ENCODE data around the gene DLX2.
"Not testable (repeated sequence)": the region's sequence is repeated elsewhere in the genome, so short reads cannot be mapped to it uniquely, and the experiment has no call there.

DLX2 gene

DNA sequence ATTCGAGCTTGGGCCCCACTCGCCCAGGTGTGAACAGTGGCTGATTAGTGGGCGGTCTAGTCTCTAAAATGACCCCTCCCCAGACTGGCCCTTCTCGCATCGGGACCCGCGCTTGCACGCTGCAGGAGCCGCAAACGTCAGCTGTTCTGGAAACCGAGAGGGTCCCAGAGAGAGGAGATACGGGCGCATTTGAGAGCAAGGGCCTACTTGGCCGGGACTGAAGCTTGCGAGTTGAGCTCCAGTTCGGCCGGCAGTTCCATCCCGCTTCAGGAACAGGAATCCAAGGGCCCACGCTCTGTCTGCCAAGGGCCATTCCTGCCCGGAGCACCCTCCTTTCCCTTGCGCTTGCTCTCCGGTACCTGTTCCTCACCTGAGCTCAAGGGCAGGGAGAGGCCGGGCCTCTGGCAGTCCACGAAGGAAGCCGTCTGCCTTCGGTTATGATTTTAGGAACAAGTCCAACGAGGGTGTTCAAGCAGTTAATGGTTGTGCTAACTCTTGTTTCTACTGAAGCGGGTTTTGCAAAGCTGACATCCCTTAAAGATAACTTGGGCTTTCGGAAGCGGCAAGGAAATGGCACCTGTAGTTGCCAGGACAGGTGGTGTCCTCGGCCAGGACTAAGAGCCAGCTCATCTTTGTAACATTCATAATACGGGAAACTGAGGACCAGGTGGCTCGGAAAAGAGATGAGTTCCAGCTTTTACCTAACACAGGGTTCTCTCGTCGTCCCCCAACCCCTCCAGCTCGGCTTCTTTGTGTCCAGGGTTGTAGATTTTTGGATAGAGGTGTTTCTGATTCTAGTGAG lies 21.3 kb downstream of the DLX2 start:
- no peak for DNase-seq

DNA sequence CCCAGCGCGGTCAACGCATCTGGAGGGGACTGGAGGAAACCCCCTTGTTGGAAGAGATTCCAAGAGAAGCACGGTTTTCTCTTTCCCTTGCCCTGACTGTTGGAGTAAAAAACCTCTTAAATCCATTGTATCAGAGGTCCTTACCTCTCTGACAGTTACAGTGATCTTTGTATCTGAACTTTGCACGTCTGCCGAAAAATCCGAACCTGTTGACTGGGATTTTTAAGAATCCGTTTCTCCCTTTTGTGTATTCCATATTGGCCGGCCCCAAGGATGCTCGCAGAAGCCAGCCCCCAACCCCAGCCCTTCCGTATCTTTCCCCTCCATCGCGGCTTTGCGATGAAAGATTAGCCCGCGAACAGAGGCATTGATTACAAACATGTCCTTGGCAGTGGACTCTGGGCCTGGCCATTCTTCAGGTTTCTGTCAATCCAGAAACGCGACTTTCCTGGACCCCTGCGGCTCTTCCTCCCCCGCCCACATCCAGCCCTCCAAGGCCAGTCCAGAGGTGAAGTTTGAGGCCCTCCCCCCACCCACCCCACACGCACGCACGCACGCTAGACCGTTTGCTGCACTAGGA lies 22.0 kb downstream of the DLX2 start:
- no peak for DNase-seq

DNA sequence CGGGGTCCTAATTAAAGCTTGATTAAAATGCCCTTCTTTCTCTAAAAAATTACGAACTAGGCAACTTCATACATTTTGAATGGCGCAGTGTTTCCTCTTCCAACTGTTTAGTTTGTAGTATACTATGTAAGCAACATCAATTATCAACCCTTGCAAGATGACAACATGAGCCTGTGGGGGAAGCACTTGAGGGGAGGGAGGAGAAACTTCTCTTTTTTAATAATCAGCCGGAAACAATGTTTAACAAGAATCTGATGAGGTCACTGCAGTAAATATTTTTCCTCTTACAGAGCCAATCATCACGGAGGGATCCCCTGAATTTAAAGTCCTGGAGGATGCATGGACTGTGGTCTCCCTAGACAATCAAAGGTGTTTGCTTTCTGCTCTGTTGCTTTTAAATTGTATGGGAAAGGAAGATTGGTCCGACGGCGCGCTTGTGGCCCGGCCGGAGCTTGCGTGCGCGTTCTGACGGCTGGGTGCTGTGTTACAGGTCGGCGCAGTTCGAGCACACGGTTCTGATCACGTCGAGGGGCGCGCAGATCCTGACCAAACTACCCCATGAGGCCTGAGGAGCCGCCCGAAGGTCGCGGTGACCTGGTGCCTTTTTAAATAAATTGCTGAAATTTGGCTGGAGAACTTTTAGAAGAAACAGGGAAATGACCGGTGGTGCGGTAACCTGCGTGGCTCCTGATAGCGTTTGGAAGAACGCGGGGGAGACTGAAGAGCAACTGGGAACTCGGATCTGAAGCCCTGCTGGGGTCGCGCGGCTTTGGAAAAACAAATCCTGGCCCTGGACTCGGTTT lies 22.7 kb downstream of the DLX2 start:
- DNase-seq: no peak

DNA sequence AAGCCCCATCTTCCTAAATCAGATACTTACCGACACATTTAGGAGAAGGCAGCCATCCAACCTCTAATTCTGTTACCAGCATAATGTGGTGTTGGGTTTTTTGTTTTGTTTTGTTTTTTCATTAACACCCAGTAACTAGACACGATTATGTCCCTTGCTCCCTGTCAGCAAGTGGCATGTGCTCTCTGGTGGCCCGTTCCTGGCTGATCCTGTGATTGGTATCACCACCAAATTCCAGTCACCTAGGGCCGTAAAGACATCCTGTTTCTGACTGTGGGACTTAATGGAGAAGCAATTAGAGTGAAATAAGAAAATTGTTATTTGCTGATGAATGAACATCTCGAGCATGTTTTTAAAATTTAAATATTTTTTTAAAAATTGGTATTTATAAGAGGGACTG lies 23.3 kb downstream of the DLX2 start:
- DNase-seq: no peak

DNA sequence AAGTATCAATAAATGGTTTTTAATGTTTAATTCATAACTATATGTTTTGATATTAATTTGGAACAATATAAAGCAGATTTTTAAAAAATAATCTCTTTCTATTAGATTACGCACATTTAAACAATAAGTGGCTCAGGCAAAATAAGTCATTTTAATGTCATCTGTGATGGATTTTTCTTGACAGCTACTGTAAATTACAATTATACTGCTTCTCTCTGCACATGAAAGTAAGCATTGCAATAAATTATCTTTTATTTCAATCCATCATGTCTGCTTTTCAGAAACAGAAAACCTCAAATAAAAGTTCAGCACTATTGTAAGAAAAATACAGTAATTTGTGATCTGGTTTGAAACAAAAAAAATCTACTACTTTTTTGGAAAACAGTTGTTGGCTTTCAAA lies 28.4 kb downstream of the DLX2 start:
- no peak for DNase-seq

DNA sequence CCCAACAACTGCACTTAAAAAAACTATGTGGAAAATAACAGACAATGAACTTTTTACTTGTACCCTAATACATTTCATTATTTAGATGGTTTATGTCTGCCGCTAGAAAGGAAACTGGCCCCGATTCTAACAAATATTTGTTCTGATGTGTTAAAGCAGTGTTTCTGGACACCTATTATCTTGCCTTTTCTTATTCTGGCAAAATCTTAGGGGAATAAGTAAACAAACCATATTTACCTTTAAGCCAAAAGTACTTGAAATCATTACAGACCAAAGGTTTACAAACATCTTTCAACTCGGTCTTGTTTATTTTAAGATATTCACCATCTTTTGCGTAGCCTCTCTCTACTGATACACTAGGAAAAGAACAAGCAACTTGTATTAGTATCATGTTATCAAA lies 29.2 kb downstream of the DLX2 start:
- no peak for DNase-seq

DNA sequence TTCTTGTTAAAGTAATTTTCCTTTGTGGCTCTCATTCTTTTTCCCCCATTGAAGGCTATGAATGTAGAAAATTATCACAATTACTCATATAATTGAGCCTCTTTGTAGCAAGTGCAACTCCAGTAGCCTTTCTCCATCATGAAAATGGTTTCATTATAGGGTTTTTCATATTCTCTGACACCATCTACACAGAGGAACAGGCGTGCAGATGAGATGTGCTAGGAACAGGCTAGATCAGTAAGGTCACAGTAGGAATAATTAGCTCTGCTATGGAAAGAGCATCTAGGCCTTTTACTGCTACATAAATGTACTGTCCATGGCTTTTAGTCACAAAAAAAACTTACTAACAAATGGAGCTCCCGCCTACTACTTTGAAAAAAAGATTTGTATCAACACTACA lies 30.0 kb downstream of the DLX2 start:
- no peak for DNase-seq

DNA sequence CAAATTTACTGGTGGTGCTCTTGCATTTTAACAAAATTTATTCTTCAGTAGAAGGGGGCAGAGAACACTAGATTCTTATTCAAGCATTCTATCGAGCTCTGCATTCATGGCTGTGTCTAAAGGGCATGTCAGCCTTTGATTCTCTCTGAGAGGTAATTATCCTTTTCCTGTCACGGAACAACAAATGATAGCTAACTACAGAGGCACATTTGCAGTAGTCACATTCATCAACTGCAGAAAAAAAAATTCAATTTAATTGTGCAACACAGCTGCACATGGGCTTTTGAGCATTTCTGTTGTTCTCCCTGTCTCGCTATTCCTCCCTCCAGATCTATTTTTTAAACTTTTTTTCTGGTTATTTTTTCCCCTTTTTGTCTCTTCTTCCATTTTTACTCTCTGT lies 30.4 kb downstream of the DLX2 start:
- DNase-seq: no peak

DNA sequence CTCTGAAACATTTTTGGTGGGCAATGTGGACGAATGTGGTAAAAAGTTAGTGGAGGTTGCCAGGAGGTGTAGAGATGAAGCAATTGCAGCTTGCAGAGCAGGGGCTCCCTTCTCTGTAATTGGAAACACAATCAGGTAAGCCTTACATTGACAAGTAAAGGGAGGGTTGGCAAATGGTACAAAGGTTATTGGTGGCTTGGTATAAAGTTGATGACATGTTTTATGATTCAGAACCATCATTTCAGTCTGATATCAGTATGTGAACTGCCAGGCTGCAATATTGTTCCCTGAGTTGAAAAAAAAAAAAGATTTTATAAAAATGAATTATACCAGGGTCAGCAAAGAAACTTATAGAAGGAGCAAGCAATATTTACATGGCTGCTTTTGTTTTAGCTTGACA lies 31.8 kb downstream of the DLX2 start:
- DNase-seq: no peak

DNA sequence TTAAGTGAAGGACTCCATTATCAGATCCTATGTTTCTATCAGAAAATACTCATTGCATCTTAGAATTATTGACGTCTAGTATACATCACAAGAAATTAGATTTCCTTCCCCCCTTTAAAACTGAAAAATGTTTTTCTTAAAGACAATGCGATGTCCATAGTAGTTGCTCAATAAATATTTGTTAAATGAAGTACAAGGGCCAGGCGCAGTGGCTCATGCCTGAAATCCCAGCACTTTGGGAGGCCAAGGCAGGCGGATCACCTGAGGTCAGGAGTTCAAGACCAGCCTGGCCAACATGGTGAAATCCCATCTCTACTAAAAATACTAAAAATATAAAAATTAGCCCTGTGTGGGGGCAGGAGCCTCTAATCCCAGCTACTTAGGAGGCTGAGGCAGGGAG lies 34.8 kb downstream of the DLX2 start:
- not testable (repeated sequence) for DNase-seq

DNA sequence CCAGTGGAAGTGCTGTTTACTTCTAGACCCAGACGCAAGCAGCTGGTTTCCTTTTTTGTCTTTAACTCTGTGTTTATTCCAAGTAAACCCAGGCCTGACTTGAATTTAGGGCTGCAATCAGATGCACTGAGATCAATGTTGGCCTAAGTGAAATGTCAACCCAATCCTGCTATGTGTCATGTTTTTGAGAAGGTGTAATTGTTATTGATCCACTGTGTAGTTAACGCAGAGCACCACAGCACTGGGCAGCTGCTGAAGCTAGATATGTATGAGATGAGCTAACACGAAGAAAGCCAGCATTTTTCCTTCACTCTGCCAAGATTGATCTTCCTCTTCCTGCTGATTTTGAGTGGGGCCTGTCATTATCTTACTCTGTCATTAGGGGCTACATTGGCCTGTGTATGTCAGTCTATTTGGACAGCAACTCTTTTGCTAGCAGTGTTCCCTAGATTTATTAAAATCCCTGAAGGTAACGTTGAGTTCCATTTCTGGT lies 36.3 kb downstream of the DLX2 start:
- no peak for DNase-seq

DNA sequence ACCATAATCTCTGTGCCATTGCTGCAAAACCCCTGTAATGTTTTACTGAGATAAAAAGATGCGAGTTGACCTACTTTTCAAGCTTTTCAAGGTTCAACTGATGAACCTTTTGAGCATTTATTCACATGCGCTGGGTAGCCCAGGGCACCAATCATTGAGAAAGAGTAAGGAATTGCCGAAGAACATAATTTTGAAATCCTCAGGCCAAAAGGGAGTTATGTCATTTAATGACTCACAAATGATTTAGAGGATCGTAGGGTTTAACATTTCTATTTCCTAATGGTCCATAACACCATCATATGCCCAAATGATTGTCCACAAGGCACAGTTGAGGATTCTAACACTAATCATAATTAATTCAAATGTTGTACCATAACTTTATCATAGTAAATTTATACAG lies 37.6 kb downstream of the DLX2 start:
- DNase-seq: no peak

DNA sequence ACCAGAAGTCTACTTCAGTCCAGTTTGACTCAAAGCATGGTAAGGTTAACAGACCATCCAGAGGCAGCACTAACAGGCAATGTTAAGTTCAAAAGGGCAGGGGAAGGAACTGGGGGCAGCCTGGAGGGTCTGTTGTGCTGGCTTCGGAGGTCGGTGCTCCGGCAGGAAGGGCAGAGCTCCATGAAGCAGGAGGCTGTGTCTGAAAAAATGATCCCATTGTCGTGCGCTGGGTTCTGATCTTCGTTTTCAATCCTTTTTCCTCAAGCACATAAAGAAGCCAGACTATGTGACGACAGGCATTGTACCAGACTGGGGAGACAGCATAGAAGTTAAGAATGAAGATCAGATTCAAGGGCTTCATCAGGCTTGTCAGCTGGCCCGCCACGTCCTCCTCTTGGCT lies 39.3 kb downstream of the DLX2 start:
- DNase-seq: no peak

DNA sequence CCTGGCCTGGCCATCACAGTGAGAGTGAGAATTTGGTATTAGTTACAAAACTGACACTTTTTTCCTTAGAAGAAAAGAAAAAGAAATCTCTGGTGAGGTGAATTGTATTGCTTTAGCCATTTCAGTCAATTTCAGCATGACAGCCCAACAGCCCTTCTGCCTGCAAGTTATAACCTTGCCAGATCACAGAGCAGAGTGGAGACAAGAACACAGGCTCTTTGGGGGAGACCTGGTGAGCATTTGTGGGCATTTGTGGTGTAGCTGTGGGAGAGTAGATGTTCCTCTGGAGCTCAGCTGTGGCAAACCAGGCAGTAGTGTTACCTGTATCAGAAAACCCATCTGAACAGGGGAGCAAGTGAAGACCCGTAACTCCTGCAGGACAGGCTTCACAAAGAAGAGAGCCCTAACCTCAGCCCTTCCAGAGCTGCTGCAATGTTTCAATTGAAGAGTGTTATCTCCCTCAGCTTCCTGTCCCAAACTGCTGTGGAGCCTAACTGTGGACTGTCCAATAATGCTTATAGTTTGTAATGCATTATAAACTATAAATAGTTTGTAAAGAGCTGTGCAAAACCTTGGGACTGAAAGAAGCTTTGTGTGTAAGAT lies 40.2 kb downstream of the DLX2 start:
- no peak for DNase-seq

DNA sequence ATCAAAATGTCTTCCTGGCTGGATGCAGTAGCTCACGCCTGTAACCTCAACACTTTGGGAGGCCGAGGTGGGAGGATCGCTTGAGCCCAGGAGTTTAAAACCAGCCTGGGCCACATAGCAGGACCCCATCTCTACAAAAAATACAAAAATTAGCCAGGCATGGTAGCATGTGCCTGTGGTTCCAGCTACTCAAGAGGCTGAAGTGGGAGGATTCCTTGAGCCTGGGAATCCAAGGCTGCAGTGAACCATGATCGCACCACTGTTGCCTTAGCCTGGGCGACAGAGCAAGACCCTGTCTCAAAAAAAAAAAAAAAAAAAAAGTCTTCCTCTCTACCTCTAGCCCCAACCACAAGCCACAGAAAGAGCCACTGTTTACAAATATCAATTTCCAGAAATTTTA lies 42.6 kb downstream of the DLX2 start:
- not testable (repeated sequence) for DNase-seq

DNA sequence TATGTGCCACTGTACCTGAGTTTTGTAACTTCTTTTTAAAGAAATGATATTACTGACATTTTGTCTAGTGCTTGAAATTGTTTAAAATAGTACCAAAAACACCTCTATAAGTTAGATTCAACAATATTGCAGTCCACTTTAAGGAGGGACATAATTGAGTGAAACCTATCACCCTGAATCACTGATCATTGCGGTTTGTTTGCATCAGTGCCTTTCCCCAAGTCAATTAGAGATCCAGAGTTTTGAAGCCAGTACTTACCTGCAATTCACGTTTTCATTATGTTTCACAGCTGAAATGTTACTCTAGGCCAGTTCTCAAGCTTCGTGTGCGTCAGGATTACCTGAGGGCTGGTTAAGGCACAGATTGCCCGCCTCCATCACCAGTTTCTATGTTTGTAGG lies 44.0 kb downstream of the DLX2 start:
- no peak for DNase-seq

DNA sequence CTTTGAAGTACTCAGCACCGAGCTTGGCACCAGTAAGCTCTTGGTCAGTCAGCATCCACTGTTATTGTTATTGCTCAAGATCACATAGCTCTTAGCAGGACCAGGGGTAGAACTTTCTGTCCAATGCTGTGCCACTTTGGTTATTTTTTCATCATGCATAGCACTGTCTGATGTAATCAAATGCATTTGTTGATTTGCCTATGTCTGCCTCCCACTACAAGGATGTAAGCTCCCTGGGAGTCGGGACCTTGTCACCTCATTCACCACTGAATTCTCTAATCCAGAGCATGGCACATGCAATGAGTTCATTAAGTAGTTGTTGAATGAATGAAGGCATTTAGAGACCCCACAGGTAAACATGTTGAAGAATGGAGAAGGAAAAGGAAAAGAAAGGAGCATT lies 46.4 kb downstream of the DLX2 start:
- DNase-seq: no peak

DNA sequence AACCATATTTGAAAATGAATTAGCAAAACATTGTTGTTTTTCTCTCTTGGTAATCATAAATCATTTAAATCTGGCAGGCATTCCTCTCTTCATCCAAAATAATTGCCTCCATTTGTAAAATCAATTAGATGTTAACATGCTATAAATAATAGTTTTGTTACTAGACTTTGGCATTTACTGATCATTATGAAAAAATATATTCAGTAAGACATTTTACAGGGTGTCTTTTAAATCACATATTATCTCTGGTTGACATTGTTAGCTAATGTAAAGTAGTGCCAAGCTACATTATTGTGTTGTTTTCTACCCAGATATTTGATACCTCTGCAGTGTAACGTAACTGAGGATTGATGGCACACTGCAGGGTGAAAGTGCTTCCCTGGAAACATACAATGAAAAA lies 49.2 kb downstream of the DLX2 start:
- no peak for DNase-seq

DNA sequence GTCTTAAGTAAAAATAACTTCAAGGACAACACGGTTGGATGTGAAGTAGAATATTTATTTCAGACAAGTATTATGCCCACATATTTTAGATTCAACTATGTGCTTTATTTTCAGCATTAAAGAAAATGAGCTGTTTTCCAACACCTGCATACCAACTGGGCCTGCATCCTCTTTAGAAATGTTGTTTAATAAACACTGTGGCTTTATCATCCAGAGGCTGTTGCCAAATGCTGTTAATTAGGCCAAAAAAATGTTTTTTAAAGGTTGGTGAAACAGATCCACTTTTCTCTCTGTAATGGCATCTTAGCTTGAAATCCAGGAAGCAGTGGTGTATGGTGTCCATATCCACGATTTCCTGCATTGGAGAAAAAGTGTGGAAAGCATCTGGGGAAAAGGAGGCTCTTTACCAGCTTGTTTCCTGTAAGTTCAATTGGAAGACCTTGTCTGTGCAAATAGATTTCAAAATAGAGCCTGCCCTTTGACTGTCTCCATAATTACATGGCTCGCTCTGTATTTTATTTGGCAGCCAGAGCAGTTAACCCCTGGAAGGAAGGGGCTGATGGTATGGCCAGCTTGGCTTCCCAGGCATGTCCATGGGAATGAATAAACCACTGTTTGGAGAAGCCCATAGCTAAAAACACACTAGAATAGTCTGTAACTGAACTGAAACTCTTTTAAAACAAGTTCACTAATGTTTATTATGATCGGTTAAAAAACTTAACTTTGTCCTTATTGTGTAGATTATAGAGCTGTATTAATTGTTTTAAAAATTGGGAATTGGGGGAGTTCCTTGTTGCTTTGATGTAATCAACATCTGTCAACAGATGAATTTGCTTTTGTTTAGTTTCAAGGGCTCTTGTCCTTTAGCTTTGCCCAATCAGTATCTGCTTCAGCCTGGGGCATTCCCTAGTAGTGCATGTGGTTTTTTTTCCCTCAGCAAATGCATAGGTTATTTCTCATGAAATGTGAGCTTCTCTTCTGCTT lies 50.4 kb downstream of the DLX2 start:
- DNase-seq: no peak

DNA sequence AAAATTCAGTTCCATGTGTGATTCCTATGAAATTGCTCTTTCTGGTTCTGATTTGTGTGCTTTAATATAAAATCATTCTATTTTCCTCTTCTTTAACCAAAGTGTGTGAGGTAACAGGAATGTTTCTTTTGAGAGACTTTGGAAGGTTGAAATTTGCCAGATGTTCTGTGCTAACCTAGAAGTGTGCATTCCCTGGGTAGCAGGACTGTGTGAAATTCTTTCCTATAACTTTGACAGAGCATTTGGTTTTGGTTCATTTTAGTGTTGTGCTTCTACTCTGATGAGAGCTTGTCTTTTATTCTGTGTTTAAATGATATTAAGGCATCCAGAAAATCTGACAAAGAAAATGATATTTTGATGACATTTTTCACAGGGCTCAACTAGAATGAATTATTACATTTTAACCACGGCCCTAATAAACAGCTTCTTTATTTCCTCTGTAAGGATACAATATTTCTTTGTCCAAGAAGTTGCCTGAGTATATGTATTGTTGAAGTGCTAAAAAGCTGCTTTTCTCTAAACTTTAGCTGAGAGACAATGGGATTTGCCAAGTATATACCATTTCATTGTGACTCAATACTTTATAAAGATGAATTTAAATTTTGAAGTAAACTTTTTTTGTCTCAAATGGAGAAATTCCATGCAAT lies 52.1 kb downstream of the DLX2 start:
- no peak for DNase-seq

DNA sequence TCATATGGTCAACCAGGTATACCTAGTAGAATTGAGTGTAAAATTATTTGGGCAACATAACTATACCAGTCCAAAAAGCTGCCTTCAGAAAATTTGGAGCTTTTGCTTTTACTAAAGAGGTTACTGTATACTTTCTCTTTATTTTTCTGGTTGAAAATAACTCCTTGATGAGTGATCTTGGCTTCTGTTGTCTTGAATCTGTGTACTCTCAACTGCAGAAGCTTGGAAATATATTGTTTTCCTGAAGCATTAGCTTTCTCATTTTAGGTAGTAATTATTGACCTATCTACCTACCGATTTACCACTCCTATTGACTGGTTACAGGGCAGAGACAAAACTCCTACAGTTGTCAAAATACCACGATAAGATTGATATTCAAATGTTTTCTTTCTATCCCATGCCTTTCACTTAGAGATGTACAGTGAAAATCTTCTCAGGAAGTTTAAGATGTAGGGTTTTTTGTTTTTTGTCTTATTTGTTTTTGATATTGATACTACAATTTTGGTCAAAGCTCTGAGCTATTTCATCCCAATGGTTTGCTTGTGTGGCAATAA lies 53.1 kb downstream of the DLX2 start:
- no peak for DNase-seq
